Naive B cell (primary cell): ENCODE results near the gene C9orf50. TPM values are rescaled to one million over a fixed set of nuclear protein-coding genes. Genes with fewer than 3 reads are reported as not detected.
"Not testable (repeated sequence)": the region's sequence is repeated elsewhere in the genome, so short reads cannot be mapped to it uniquely, and the experiment has no call there.

Experiments
- ATAC-seq, 2 donors: fragments of 150-1000 bp; cut with Tn5 transposase; 2 replicates each; pipeline ENCODE4 v1.10.0; 2021; ENCODE audit warnings: low read depth in 2 of 2, mild to moderate bottlenecking in 2 of 2, moderate library complexity in 2 of 2
- DNase-seq: peaks from one replicate; pipeline ENCODE4 v3.0.0; 2022
- H3K27ac Mint-ChIP-seq, 6 donors: one replicate each; pipeline ENCODE4 v1.8.0; 2020 to 2022; ENCODE audit warnings: mild to moderate bottlenecking in 6 of 6, mixed read lengths in 6 of 6, moderate library complexity in 5 of 6, inconsistent platforms in 2 of 6
- H3K27me3 Mint-ChIP-seq, 3 donors: one replicate each; pipeline ENCODE4 v1.8.0; 2021 to 2022; ENCODE audit warnings: mixed read lengths in 3 of 3, mild to moderate bottlenecking in 1 of 3
- H3K36me3 Mint-ChIP-seq, 2 donors: one replicate each; pipeline ENCODE4 v1.8.0; 2020 to 2022; ENCODE audit warnings: mixed read lengths in 2 of 2, inconsistent platforms in 1 of 2, mild to moderate bottlenecking in 1 of 2
- H3K4me1 Mint-ChIP-seq, 3 donors: one replicate each; pipeline ENCODE4 v1.8.0; 2020 to 2022; ENCODE audit warnings: mixed read lengths in 3 of 3, inconsistent platforms in 1 of 3, mild to moderate bottlenecking in 1 of 3, moderate library complexity in 1 of 3
- H3K4me3 Mint-ChIP-seq, 8 donors: one replicate each; pipeline ENCODE4 v1.8.0; 2020 to 2022; ENCODE audit warnings: mild to moderate bottlenecking in 8 of 8, mixed read lengths in 8 of 8, moderate library complexity in 8 of 8, inconsistent platforms in 2 of 8
- H3K9me3 Mint-ChIP-seq, 7 donors: one replicate each; pipeline ENCODE4 v1.8.0; 2020 to 2022; ENCODE audit warnings: mixed read lengths in 7 of 7, mild to moderate bottlenecking in 5 of 7, inconsistent platforms in 2 of 7, moderate library complexity in 1 of 7
- polyA plus RNA-seq, 6 donors: library from polyadenylated mRNA; unstranded; fragments of 300-500 nt; fragmentation: Illumina TruSeq; gene quantifications; one replicate each; pipeline ENCODE4 v1.2.3, GENCODE V29; 2021; ENCODE audit warnings: low read depth in 6 of 6

C9orf50 gene
- polyA plus RNA-seq, 6 donors from 2014 or later = not detected

- Mint-ChIP-seq H3K27ac (peak overlapping the region in 1 of 6 donors; percentile 32), H3K36me3 (no peaks in the 10 kb centered on the region), H3K4me3 (peak overlapping the region in 6 of 8 donors; percentile 17 to 75 (median 43)), H3K27me3 (peaks cover 28 to 74% (median 67%) of the 10 kb centered on the region in 3 donors), H3K4me1 (peaks cover 5 to 17% (median 12%) of the 10 kb centered on the region in 3 donors), H3K9me3 (no peaks in the 10 kb centered on the region)
- DNase-seq (no peak), ATAC-seq (no peak)
Measured at GRCh38 chr9:129596541-129597331, 24.2 kb downstream of the C9orf50 start.

GRCh38 chr9:129595903-129596540 lies 24.9 kb downstream of the C9orf50 start:
- Mint-ChIP-seq H3K4me3 (peak overlapping the region in 4 of 8 donors; percentile 9 to 41 (median 26)), H3K27me3 (peaks cover 27 to 71% (median 65%) of the 10 kb centered on the region in 3 donors), H3K4me1 (peaks cover 5 to 17% (median 11%) of the 10 kb centered on the region in 3 donors), H3K36me3 (no peaks in the 10 kb centered on the region), H3K9me3 (no peaks in the 10 kb centered on the region), H3K27ac (peak overlapping the region in 1 of 6 donors; percentile 32)
- DNase-seq (no peak), ATAC-seq (no peak)

GRCh38 chr9:129595311-129595741 lies 25.6 kb downstream of the C9orf50 start:
- DNase-seq (no peak), ATAC-seq (no peak)
- H3K36me3 Mint-ChIP-seq = no peaks in the 10 kb centered on the region
- peak overlapping the region in 1 of 8 donors; percentile 68 for H3K4me3 Mint-ChIP-seq
- H3K9me3 Mint-ChIP-seq = no peaks in the 10 kb centered on the region
- peaks cover 5 to 17% (median 9%) of the 10 kb centered on the region in 3 donors for H3K4me1 Mint-ChIP-seq
- H3K27me3 Mint-ChIP-seq = peaks cover 24 to 71% (median 67%) of the 10 kb centered on the region in 3 donors
- no peak overlapping the region for H3K27ac Mint-ChIP-seq

GRCh38 chr9:129594632-129595031 lies 26.3 kb downstream of the C9orf50 start:
- DNase-seq (no peak), ATAC-seq (no peak)
- no peaks in the 10 kb centered on the region for H3K9me3 Mint-ChIP-seq
- no peak overlapping the region for H3K4me3 Mint-ChIP-seq
- H3K36me3 Mint-ChIP-seq = no peaks in the 10 kb centered on the region
- no peak overlapping the region for H3K27ac Mint-ChIP-seq
- peaks cover 24 to 74% (median 71%) of the 10 kb centered on the region in 3 donors for H3K27me3 Mint-ChIP-seq
- H3K4me1 Mint-ChIP-seq = peaks cover 5 to 17% (median 9%) of the 10 kb centered on the region in 3 donors

GRCh38 chr9:129592790-129593189 lies 28.1 kb downstream of the C9orf50 start:
- ATAC-seq, DNase-seq, H3K36me3 Mint-ChIP-seq, H3K4me1 Mint-ChIP-seq, H3K9me3 Mint-ChIP-seq, H3K4me3 Mint-ChIP-seq, H3K27ac Mint-ChIP-seq: not testable (repeated sequence)
- peaks cover 27 to 80% (median 68%) of the 10 kb centered on the region in 3 donors for H3K27me3 Mint-ChIP-seq

- H3K4me3 Mint-ChIP-seq = no peak overlapping the region
- peaks cover 27 to 89% (median 73%) of the 10 kb centered on the region in 3 donors for H3K27me3 Mint-ChIP-seq
- peaks cover 0 to 8% (median 0%) of the 10 kb centered on the region in 3 donors for H3K4me1 Mint-ChIP-seq
- DNase-seq (no peak), ATAC-seq (no peak)
- no peak overlapping the region for H3K27ac Mint-ChIP-seq
- no peaks in the 10 kb centered on the region for H3K36me3 Mint-ChIP-seq
- H3K9me3 Mint-ChIP-seq = peaks cover 0 to 2% (median 0%) of the 10 kb centered on the region in 7 donors
Measured at GRCh38 chr9:129591916-129592315, 29.0 kb downstream of the C9orf50 start.

GRCh38 chr9:129590466-129590865 lies 30.4 kb downstream of the C9orf50 start:
- no peak for DNase-seq
- Mint-ChIP-seq H3K4me3 (no peak overlapping the region), H3K9me3 (peaks cover 0 to 2% (median 0%) of the 10 kb centered on the region in 7 donors), H3K36me3 (no peaks in the 10 kb centered on the region), H3K27ac (peak overlapping the region in 1 of 6 donors; percentile 29), H3K27me3 (peaks cover 20 to 76% (median 60%) of the 10 kb centered on the region in 3 donors), H3K4me1 (peaks cover 0 to 4% (median 0%) of the 10 kb centered on the region in 3 donors)
- ATAC-seq = no peak

- Mint-ChIP-seq H3K36me3 (no peaks in the 10 kb centered on the region), H3K4me1 (peaks cover 6 to 11% (median 7%) of the 10 kb centered on the region in 3 donors), H3K27ac (no peak overlapping the region), H3K9me3 (peaks cover 0 to 7% (median 2%) of the 10 kb centered on the region in 7 donors), H3K27me3 (peaks cover 9 to 50% (median 32%) of the 10 kb centered on the region in 3 donors), H3K4me3 (peak overlapping the region in 1 of 8 donors; percentile 25)
- ATAC-seq (no peak), DNase-seq (no peak)
Measured at GRCh38 chr9:129587487-129588262, 33.2 kb downstream of the C9orf50 start.

GRCh38 chr9:129586685-129587084 lies 34.2 kb downstream of the C9orf50 start:
- ATAC-seq = no peak
- no peak overlapping the region for H3K27ac Mint-ChIP-seq
- H3K36me3 Mint-ChIP-seq = no peaks in the 10 kb centered on the region
- DNase-seq = no peak
- no peak overlapping the region for H3K4me3 Mint-ChIP-seq
- H3K27me3 Mint-ChIP-seq = peaks cover 9 to 48% (median 31%) of the 10 kb centered on the region in 3 donors
- H3K9me3 Mint-ChIP-seq = peaks cover 0 to 7% (median 2%) of the 10 kb centered on the region in 7 donors
- peaks cover 6 to 11% (median 7%) of the 10 kb centered on the region in 3 donors for H3K4me1 Mint-ChIP-seq

- ATAC-seq = no peak
- Mint-ChIP-seq H3K27ac (peak overlapping the region in 2 of 6 donors; percentile 37 to 67), H3K4me3 (no peak overlapping the region)
Measured at GRCh38 chr9:129586245-129586644, 34.7 kb downstream of the C9orf50 start.

GRCh38 chr9:129585352-129585751 lies 35.5 kb downstream of the C9orf50 start:
- no peak overlapping the region for H3K4me3 Mint-ChIP-seq
- H3K4me1 Mint-ChIP-seq = peaks cover 11 to 15% (median 13%) of the 10 kb centered on the region in 3 donors
- no peak for ATAC-seq

More at GRCh38 chr9:129586245-129586644, 34.7 kb downstream of the C9orf50 start:
- no peaks in the 10 kb centered on the region for H3K36me3 Mint-ChIP-seq
- H3K27me3 Mint-ChIP-seq = peaks cover 9 to 48% (median 31%) of the 10 kb centered on the region in 3 donors
- no peak for DNase-seq
- H3K4me1 Mint-ChIP-seq = peaks cover 6 to 11% (median 7%) of the 10 kb centered on the region in 3 donors
- peaks cover 0 to 7% (median 2%) of the 10 kb centered on the region in 7 donors for H3K9me3 Mint-ChIP-seq

GRCh38 chr9:129584136-129584535 lies 36.8 kb downstream of the C9orf50 start:
- Mint-ChIP-seq H3K4me1 (peaks cover 22 to 26% (median 26%) of the 10 kb centered on the region in 3 donors), H3K27ac (peak overlapping the region in 4 of 6 donors; percentile 20 to 93 (median 71)), H3K4me3 (peak overlapping the region in 2 of 8 donors; percentile 12 to 37), H3K9me3 (peaks cover 0 to 7% (median 2%) of the 10 kb centered on the region in 7 donors), H3K27me3 (peaks cover 9 to 32% (median 22%) of the 10 kb centered on the region in 3 donors), H3K36me3 (no peaks in the 10 kb centered on the region)
- DNase-seq = peak; percentile 50
- ATAC-seq = peak; percentile 75 to 85

More at GRCh38 chr9:129585352-129585751, 35.5 kb downstream of the C9orf50 start:
- Mint-ChIP-seq H3K36me3 (no peaks in the 10 kb centered on the region), H3K27me3 (peaks cover 9 to 40% (median 24%) of the 10 kb centered on the region in 3 donors), H3K27ac (no peak overlapping the region), H3K9me3 (peaks cover 0 to 7% (median 2%) of the 10 kb centered on the region in 7 donors)
- no peak for DNase-seq
